ENCODE measurements around the gene NKD2.

DNA sequence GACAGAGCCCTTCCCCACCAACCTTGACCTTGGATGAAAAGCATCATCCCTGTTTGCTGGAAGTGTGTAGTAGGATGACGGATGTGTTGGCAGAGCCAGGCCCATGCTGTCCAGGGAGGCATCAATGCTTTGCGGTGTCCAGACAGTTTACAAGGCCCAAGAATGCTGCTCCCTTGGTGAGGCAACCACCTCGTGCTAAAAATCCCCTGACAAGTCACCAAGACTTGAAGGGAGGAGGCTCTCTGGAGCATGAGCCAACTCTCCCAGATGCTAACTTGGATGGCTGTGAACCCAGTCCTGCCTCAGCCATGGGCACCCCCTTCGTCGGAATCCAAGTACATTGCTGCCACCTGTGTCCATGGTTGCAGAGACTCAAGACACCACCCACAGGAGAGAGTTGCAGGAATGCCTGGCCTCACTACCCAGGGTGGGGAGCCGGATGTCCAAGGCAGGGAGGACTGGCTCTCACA is 9.5 kb upstream of the NKD2 start:
- TF ChIP-seq POLR2AphosphoS5 (IDR thresholded peaks at IDR 0.05; ENCODE audit: low read depth, low read length) (no peak), EP300 (IDR thresholded peaks at IDR 0.05; ENCODE audit: borderline replicate concordance in 1 of 2, low read depth in 1 of 2, low read length in 1 of 2) (no peak), GATA2 (CRISPR knock-in tag; IDR thresholded peaks at IDR 0.05) (no peak), MEF2A (IDR thresholded peaks at IDR 0.05; ENCODE audit: borderline replicate concordance, low read depth) (no peak)
- TF ChIP-seq, protein P1, sequence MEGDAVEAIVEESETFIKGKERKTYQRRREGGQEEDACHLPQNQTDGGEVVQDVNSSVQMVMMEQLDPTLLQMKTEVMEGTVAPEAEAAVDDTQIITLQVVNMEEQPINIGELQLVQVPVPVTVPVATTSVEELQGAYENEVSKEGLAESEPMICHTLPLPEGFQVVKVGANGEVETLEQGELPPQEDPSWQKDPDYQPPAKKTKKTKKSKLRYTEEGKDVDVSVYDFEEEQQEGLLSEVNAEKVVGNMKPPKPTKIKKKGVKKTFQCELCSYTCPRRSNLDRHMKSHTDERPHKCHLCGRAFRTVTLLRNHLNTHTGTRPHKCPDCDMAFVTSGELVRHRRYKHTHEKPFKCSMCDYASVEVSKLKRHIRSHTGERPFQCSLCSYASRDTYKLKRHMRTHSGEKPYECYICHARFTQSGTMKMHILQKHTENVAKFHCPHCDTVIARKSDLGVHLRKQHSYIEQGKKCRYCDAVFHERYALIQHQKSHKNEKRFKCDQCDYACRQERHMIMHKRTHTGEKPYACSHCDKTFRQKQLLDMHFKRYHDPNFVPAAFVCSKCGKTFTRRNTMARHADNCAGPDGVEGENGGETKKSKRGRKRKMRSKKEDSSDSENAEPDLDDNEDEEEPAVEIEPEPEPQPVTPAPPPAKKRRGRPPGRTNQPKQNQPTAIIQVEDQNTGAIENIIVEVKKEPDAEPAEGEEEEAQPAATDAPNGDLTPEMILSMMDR (IDR thresholded peaks at IDR 0.05): no peak
